GM19397 (cell line): ENCODE data around the gene PSENEN.
"Not testable (repeated sequence)": the region's sequence is repeated elsewhere in the genome, so short reads cannot be mapped to it uniquely, and the experiment has no call there.

Experiments
- ATAC-seq: cut with Tn5 transposase; IDR thresholded peaks from one replicate; pipeline ENCODE4 v1.9.1; 2021; ENCODE audit warnings: mild to moderate bottlenecking, moderate library complexity; ENCODE audit not compliant: unreplicated experiment

The PSENEN gene

DNA sequence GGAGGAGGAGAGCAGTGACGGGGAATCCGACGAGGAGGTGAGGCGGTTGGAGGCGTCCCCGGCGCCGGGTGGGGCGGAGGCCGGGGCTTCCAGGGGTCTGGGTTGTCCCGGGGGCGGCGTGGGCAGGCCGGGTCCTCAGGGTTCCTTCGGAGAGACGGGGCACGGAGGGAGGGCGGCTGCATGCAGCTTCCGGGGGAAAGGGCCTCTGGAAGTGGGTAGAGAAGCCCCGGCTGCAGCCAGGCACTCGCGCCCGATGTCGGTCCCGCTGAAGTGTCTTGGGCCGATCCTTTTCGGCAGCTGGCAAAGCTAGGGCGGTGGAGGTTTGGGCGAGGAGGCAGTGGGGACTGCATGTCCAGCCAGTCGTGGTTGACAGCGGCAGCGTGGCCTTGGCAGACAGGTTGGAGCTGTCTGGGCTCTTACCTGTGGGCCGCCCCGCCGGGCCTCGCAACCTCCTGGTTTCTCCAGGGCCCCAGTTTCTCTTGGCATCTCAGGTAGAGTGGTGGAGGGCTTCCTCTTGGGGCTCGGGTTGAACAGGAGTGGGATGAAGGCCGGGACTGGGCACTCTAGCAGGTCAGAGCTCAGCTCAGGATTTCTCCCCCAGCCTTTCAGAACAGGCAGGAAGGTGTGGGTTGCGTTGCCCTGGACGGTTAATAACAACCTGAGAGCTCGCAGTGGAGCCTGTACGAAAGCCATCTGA is 27.0 kb upstream of the PSENEN start:
- ATAC-seq: peak; percentile 5

DNA sequence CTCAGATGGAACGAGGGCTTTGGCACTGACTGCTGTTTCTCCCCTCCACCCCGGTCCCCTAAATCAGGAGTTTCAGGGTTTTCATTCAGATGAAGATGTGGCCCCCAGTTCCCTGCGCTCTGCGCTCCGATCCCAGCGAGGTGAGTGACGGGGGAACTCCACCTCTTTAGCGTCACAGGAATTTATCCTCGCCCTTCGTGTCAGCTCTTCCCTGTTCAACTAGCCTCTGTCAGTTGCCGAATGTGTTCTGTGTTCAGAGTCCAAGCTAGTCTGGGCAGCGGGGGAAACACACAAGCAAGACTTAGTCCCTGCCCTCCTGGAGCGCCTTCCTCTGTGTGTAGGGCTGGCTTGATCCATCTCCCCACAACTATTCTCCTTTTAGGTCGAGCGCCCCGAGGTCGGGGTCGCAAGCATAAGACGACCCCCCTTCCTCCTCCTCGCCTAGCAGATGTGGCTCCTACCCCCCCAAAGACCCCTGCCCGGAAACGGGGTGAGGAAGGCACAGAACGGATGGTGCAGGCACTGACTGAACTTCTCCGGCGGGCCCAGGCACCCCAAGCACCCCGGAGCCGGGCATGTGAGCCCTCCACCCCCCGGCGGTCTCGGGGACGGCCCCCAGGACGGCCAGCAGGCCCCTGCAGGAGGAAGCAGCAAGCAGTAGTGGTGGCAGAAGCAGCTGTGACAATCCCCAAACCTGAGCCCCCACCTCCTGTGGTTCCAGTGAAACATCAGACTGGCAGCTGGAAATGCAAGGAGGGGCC is 25.9 kb upstream of the PSENEN start:
- ATAC-seq: no peak

DNA sequence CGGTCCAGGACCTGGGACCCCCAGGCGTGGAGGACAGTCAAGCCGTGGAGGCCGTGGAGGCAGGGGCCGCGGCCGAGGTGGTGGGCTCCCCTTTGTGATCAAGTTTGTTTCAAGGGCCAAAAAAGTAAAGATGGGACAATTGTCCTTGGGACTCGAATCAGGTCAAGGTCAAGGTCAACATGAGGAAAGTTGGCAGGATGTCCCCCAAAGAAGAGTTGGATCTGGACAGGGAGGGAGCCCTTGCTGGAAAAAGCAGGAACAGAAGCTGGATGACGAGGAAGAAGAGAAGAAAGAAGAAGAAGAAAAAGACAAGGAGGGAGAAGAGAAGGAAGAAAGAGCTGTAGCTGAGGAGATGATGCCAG is 25.3 kb upstream of the PSENEN start:
- ATAC-seq: no peak

DNA sequence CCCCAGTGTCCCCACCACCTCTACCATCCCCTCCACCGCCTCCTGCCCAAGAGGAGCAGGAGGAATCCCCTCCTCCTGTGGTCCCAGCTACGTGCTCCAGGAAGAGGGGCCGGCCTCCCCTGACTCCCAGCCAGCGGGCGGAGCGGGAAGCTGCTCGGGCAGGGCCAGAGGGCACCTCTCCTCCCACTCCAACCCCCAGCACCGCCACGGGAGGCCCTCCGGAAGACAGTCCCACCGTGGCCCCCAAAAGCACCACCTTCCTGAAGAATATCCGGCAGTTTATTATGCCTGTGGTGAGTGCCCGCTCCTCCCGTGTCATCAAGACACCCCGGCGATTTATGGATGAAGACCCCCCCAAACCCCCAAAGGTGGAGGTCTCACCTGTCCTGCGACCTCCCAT is 24.8 kb upstream of the PSENEN start:
- no peak for ATAC-seq

DNA sequence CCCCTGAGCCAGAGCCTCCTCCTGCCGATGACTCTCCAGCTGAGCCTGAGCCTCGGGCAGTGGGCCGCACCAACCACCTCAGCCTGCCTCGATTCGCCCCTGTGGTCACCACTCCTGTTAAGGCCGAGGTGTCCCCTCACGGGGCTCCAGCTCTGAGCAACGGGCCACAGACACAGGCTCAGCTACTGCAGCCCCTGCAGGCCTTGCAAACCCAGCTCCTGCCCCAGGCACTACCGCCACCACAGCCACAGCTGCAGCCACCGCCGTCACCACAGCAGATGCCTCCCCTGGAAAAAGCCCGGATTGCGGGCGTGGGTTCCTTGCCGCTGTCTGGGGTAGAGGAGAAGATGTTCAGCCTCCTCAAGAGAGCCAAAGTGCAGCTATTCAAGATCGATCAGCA is 24.1 kb upstream of the PSENEN start:
- no peak for ATAC-seq

DNA sequence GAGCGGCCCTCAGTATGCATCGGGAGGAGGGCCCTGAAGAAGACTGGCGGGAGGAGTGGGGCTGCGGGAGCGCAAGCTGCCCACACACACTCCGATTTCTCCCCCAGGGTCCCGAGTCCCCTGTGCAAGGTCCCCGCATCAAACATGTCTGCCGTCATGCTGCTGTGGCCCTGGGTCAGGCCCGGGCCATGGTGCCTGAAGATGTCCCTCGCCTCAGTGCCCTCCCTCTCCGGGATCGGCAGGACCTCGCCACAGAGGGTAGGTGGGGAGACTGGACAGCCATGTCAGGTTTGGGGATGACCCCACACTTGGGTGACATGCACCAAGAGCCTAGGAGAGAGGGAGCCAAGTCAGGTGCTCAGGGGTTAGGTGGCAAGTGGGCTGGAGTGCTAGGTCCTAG is 23.0 kb upstream of the PSENEN start:
- no peak for ATAC-seq

DNA sequence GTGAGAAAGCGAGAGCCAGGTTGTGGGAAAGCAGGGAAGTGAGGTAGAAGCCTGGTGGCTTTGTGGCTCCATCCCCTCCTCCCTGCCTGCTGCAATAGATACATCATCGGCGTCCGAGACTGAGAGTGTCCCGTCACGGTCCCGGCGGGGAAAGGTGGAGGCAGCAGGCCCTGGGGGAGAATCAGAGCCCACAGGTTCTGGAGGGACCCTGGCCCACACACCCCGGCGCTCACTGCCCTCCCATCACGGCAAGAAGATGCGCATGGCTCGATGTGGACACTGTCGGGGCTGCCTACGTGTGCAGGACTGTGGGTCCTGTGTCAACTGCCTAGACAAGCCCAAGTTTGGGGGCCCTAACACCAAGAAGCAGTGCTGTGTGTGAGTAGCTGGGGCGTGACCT is 22.6 kb upstream of the PSENEN start:
- no peak for ATAC-seq

DNA sequence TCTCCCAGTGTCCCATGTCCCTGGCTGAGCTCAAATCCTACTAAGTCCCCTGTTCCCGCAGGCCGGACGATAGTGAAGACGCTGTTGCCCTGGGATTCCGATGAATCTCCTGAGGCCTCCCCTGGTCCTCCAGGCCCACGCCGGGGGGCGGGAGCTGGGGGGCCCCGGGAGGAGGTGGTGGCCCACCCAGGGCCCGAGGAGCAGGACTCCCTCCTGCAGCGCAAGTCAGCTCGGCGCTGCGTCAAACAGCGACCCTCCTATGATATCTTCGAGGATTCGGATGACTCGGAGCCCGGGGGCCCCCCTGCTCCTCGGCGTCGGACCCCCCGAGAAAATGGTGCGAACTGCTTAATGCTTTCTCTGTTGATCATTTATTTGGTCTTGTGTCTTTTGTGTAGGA is 21.8 kb upstream of the PSENEN start:
- ATAC-seq: no peak

DNA sequence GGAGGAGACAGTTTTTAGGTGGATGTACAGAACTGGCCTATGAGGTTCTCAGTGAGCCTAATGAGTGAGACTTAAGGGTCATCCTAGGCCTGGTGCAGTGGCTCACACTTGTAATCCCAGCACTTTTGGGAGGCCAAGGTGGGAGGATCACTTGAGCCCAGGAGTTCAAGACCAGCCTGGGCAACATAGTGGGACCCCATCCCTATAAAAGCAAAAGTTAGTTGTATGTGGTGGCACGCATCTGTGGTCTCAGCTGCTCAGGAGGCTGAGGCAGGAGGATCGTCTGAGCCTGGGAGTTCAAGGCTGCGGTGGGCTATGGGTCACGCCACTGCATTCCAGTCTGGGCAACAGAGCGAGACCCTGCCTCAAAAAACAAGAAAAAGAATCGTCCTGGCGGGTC is 21.3 kb upstream of the PSENEN start:
- not testable (repeated sequence) for ATAC-seq

DNA sequence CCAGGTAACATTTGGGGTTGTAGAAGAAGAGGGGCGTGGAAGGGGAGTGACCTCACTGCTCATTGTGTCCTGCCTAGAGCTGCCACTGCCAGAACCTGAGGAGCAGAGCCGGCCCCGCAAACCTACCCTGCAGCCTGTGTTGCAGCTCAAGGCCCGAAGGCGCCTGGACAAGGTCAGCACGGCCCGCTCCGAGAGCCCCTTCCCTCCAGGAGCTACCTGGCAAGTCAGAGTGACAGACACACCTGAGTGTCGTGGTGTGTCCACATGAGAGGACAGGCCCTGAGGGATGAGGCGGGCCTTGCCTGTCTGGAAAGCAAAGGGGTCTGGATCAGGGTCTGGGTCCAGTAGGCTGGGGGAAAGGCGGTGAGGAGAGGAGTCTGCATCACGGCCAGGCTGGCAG is 20.9 kb upstream of the PSENEN start:
- ATAC-seq: no peak

DNA sequence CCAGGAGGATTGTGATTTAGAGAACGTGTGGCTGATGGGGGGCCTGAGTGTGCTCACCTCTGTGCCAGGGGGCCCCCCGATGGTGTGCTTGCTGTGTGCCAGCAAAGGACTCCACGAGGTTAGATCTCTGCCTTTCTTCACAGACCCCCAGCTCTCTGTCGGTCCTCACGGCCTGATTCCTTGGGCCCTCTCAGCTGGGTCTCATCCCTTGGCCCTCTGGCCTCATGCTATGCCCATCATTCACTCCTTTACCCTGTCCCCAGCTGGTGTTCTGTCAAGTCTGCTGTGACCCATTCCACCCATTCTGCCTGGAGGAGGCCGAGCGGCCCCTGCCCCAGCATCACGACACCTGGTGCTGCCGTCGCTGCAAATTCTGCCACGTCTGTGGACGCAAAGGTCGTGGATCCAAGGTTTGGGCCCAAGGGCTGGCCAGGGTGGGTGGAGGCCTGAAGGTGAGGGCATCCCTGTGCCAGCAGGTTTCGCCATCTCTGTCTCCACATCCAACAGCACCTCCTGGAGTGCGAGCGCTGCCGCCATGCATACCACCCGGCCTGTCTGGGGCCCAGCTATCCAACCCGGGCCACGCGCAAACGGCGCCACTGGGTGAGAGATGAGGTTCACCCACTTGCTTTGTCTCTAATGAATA is 20.1 kb upstream of the PSENEN start:
- ATAC-seq: no peak

DNA sequence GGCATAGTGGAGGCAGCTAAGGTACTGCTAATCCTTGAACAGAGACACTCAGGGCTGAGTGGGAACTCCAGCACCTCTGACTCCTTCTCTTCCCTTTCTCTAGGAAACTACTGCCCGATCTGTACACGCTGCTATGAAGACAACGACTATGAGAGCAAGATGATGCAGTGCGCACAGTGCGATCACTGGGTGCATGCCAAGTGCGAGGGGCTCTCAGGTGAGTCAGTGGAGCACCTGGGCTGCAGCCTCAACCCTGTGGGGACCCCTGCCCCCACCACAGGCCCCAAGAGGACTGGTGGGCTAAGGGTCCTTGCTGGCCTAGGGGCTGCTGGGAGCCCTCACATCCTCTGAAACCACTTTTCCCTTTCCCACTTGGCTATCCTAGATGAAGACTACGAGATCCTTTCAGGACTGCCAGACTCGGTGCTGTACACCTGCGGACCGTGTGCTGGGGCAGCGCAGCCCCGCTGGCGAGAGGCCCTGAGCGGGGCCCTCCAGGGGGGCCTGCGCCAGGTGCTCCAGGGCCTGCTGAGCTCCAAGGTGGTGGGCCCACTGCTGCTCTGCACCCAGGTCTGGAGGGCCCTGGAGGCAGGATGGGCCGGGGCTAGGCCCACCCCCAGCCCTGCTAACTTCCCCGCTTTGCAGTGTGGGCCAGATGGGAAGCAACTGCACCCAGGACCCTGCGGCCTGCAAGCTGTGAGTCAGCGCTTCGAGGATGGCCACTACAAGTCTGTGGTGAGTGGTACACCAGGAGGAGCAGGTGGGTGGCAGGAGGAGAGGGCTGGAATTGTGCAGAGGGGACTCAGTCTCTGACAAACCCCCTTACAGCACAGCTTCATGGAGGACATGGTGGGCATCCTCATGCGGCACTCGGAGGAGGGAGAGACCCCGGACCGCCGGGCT is 18.1 kb upstream of the PSENEN start:
- ATAC-seq: no peak

DNA sequence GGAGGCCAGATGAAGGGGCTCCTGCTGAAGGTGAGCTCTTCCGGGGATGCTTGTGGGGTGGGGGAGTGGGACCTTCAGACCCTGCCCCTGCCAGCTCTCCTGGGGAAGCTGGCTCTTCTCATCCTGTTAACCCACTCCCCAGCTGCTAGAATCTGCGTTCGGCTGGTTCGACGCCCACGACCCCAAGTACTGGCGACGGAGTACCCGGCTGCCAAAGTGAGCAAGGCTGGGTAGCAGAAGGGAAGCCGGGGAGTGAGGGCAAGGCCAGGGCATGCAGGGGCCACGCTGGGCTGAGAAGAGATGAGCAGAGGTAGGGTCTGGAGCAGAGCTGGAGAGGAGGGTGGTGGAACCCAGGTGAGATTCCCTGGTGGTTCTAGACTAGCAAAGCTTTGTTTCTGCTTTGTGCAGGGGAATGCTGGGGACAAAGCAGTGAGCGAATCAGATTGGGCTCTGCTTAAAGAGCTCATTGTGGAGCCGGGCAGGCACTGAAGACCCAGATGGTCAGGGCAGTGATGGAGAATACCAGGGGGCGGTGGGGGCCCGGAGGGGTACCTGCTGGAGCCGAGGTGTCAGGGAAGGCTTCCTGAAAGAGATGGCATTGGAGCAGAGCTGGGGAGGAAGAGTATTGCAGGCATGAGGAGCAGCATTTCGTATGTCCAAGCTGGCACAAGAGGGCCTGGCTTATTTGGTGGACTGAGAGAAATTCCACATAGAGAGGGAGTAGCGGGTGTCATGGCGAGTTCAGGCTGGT is 17.3 kb upstream of the PSENEN start:
- ATAC-seq: no peak

DNA sequence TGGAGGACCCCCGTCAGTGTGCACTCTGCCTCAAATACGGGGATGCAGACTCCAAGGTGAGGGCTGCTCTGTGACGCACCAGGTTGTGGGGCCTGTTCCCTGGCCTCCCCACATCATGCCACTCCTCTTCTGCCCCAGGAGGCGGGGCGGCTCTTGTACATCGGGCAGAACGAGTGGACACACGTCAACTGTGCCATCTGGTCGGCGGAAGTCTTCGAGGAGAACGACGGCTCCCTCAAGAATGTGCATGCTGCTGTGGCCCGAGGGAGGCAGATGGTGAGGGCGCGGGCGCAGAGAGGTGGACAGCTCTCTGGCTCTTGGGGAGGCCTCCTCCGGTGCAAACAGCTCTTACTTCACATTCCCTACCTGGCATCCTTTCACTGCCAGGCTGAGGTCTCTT is 16.4 kb upstream of the PSENEN start:
- ATAC-seq: no peak

DNA sequence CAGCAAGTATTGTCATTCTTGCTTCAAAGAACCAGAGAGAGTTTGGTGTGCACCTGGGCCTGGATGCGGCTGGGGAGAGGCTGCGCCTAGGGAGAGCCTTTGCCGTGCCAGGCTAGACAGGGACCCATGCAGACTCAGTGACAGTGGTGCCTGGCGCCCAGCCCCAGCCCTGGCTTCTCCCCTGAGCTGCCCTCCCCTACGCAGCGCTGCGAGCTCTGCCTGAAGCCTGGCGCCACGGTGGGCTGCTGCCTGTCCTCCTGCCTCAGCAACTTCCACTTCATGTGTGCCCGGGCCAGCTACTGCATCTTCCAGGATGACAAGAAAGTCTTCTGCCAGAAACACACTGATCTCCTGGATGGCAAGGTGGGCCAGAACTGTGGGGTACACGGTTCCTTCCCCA is 15.7 kb upstream of the PSENEN start:
- no peak for ATAC-seq

DNA sequence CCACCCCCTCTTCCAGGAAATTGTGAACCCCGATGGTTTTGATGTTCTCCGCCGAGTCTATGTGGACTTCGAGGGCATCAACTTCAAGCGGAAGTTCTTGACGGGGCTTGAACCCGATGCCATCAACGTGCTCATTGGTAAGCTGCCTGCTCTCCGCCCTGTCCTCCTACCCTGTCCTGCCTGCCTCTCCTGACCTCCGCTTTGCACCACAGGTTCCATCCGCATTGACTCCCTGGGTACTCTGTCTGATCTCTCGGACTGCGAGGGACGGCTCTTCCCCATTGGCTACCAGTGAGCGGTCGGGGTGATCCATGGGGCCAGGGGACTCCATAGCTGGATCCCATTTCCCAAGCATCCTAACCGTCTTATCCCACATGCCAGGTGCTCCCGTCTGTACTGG is 15.1 kb upstream of the PSENEN start:
- no peak for ATAC-seq

DNA sequence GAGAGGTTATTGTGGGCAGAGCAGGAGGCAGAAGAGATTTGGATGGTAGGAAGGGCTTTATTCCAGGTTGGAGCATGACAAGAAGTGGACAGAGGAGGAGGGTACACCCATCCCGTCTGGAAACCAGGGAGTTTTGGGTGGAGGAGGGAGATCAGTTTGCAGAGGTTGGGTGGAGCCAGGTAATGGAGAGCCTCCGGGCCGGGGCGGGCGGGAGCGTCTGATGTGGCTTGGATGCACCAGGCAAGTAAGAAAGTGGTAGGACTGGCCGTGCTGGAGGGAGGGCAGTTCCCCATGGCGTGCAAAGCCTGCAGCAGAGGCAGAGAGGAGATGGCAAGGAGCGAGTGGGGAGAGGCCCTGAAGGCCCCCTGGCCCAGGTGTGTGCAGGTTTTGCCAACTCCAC is 14.1 kb upstream of the PSENEN start:
- no peak for ATAC-seq

DNA sequence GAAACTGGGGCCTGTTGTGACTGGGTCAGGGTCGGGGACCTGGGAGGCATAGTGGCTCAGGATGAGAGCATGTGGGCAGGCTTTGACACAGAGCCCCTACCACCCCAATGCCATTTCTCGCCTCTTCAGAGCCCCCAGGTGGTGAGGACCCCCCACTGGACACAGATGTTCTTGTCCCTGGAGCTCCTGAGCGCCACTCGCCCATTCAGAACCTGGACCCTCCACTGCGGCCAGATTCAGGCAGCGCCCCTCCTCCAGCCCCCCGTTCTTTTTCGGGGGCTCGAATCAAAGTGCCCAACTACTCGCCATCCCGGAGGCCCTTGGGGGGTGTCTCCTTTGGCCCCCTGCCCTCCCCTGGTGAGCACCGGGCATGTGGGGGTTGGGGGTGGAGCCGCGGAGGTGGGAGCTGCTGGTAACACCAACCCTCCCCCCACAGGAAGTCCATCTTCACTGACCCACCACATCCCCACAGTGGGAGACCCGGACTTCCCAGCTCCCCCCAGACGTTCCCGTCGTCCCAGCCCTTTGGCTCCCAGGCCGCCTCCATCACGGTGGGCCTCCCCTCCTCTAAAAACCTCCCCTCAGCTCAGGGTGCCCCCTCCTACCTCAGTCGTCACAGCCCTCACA is 13.6 kb upstream of the PSENEN start:
- no peak for ATAC-seq

DNA sequence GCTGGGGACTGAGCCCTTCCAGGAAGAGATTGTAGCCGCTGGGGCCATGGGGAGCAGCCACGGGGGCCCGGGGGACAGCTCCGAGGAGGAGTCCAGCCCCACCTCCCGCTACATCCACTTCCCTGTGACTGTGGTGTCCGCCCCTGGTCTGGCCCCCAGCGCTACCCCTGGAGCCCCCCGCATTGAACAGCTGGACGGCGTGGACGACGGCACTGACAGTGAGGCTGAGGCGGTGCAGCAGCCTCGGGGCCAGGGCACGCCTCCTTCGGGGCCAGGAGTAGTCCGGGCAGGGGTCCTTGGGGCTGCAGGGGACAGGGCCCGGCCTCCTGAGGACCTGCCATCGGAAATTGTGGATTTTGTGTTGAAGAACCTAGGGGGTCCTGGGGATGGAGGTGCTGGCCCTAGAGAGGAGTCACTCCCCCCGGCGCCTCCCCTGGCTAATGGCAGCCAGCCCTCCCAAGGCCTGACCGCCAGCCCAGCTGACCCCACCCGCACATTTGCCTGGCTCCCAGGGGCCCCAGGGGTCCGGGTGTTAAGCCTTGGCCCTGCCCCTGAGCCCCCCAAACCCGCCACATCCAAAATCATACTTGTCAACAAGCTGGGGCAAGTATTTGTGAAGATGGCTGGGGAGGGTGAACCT is 12.8 kb upstream of the PSENEN start:
- ATAC-seq: no peak
